CD8-positive, alpha-beta memory T cell (primary cell): Measurements from ENCODE around the gene SLC44A4. TPM values are rescaled to one million over a fixed set of nuclear protein-coding genes. Genes with fewer than 3 reads are reported as not detected.
"Not testable (repeated sequence)": the region's sequence is repeated elsewhere in the genome, so short reads cannot be mapped to it uniquely, and the experiment has no call there.

Experiments used
- CTCF ChIA-PET: fragments of 350-600 bp; sonication (Branson Sonifier 250); formaldehyde crosslinking; loops from one replicate; lab custom pipeline; 2021; ENCODE audit warnings: antibody characterized with exemption; lab: Charles Lee
- POLR2A ChIA-PET: fragments of 350-600 bp; sonication (Branson Sonifier 250); formaldehyde crosslinking; loops from one replicate; lab custom pipeline; 2021; ENCODE audit warnings: antibody characterized with exemption; lab: Charles Lee
- DNase-seq, 5 donors: peaks; one replicate each; pipeline versions ENCODE4 v3.0.0 to v3.0.0-alpha.2; 2020 to 2022; ENCODE audit warnings: mixed read lengths in 1 of 5
- H3K27ac ChIP-seq: one replicate; pipeline ENCODE4 v1.7.0; 2013; ENCODE audit warnings: low read depth, mild to moderate bottlenecking, low read length, moderate library complexity
- H3K27me3 ChIP-seq: 2 replicates; pipeline ENCODE4 v1.7.0; 2013; ENCODE audit warnings: low read length, mild to moderate bottlenecking; ENCODE audit not compliant: insufficient read depth, poor library complexity, severe bottlenecking
- H3K36me3 ChIP-seq: 2 replicates; pipeline ENCODE4 v1.7.0; 2013; ENCODE audit warnings: mild to moderate bottlenecking, low read length, moderate library complexity; ENCODE audit not compliant: insufficient read depth
- H3K4me1 ChIP-seq: 2 replicates; pipeline ENCODE4 v1.7.0; 2013; ENCODE audit warnings: mild to moderate bottlenecking, low read length, moderate library complexity; ENCODE audit not compliant: insufficient read depth
- H3K4me3 ChIP-seq: 2 replicates; pipeline ENCODE4 v1.7.0; 2013; ENCODE audit warnings: mild to moderate bottlenecking, low read length
- H3K9me3 ChIP-seq: 2 replicates; pipeline ENCODE4 v1.7.0; 2013; ENCODE audit warnings: mild to moderate bottlenecking, low read length
- H3K27ac Mint-ChIP-seq, 8 donors: one replicate each; pipeline ENCODE4 v1.8.0; 2020 to 2021; ENCODE audit warnings: mixed read lengths in 8 of 8, mild to moderate bottlenecking in 6 of 8, inconsistent platforms in 3 of 8, moderate library complexity in 3 of 8
- H3K27me3 Mint-ChIP-seq, 2 donors: one replicate each; pipeline ENCODE4 v1.8.0; 2020 to 2021; ENCODE audit warnings: mixed read lengths in 2 of 2, mild to moderate bottlenecking in 1 of 2, moderate library complexity in 1 of 2
- H3K36me3 Mint-ChIP-seq, 3 donors: one replicate each; pipeline ENCODE4 v1.8.0; 2020 to 2021; ENCODE audit warnings: mixed read lengths in 3 of 3, inconsistent platforms in 1 of 3, mild to moderate bottlenecking in 1 of 3
- H3K4me1 Mint-ChIP-seq, 3 donors: one replicate each; pipeline ENCODE4 v1.8.0; 2020 to 2021; ENCODE audit warnings: mixed read lengths in 3 of 3, inconsistent platforms in 1 of 3, mild to moderate bottlenecking in 1 of 3
- H3K4me3 Mint-ChIP-seq, 7 donors: one replicate each; pipeline ENCODE4 v1.8.0; 2020 to 2021; ENCODE audit warnings: mixed read lengths in 7 of 7, mild to moderate bottlenecking in 6 of 7, moderate library complexity in 4 of 7, inconsistent platforms in 2 of 7
- H3K9me3 Mint-ChIP-seq, 5 donors: one replicate each; pipeline ENCODE4 v1.8.0; 2020 to 2022; ENCODE audit warnings: mixed read lengths in 5 of 5, mild to moderate bottlenecking in 3 of 5, moderate library complexity in 2 of 5, inconsistent platforms in 1 of 5
- polyA plus RNA-seq: library from polyadenylated mRNA; unstranded; fragments of 300-500 nt; fragmentation: Illumina TruSeq; gene quantifications from one replicate; pipeline ENCODE4 v1.2.3, GENCODE V29; 2021
- total RNA-seq, 2 experiments: library from RNA; stranded (reverse); gene quantifications; one replicate each; pipeline ENCODE4 v1.2.3, GENCODE V29; 2021

SLC44A4 gene
- total and polyA plus RNA-seq, 3 experiments from 2014 or later, result not detected

DNA sequence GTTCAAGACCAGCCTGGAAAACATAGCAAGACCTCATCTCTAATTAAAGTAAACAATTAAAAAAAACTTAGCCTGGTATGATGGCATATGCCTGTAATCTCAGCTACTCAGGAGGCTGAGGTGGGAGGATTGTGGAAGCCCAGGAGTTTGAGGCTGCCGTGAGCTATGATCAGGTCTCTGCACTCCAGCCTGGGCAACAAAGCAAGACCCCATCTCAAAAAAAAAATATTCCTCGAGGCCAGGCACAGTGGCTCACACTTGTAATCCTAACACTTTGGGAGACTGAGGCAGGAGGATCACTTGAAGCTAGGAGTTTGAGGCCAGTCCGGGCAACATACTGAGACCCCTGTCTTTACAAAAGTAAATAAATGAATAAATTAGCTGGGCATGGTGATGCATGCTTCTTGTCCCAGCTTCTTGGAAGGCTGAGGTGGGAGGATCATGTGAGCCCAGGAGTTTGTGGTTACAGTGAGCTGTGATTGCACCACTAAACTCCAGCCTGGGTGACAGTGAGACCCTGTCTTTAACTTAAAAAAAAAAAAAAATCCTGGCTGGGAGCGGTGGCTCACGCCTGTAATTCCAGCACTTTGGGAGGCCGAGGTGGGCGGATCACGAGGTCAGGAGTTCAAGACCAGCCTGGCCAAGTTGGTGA, 39.4 kb upstream of the SLC44A4 start:
- no peaks in the 10 kb centered on the region for H3K27me3 ChIP-seq
- Mint-ChIP-seq H3K27me3 (peaks cover 2 to 14% of the 10 kb centered on the region in 2 donors), H3K27ac (no peak overlapping the region), H3K9me3 (no peaks in the 10 kb centered on the region), H3K4me1 (no peaks in the 10 kb centered on the region), H3K36me3 (no peaks in the 10 kb centered on the region), H3K4me3 (no peak overlapping the region)
- POLR2A ChIA-PET, result no interaction called here
- no peak overlapping the region for H3K27ac ChIP-seq
- no peaks in the 10 kb centered on the region for H3K36me3 ChIP-seq
- H3K4me1 ChIP-seq, result no peaks in the 10 kb centered on the region
- H3K9me3 ChIP-seq, result no peaks in the 10 kb centered on the region
- H3K4me3 ChIP-seq, result no peak overlapping the region
- DNase-seq, result no peak
- CTCF ChIA-PET, result interaction anchor here (1.1 kb wide), 1 partner anchor 11 kb away, joined by 3 read pairs; no protein-coding TSS in a partner anchor

DNA sequence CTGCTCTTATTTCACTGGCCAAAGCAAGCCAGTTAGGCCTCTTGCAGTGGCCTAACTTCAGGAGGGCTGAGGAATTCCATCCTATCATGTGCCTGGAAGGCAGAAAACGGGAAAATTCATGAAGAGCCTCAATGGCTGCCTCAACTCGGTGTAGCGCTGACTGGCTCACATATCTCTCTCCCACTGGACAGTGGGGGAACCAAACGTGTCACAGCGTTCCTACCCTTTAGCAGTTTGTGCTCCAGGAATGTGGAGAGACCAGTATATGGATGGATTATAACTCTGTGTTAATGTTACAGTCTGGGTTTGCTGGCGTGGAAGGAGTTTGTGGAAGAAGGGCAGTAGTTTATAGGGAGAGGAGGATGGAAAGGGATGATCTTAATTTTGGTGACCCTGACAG, 37.0 kb upstream of the SLC44A4 start:
- no peaks in the 10 kb centered on the region for H3K36me3 ChIP-seq
- no peak overlapping the region for H3K27ac Mint-ChIP-seq
- no peaks in the 10 kb centered on the region for H3K4me1 Mint-ChIP-seq
- DNase-seq, result no peak
- H3K27me3 ChIP-seq, result no peaks in the 10 kb centered on the region
- no peak overlapping the region for H3K4me3 Mint-ChIP-seq
- CTCF ChIA-PET, result no interaction called here
- no peaks in the 10 kb centered on the region for H3K4me1 ChIP-seq
- POLR2A ChIA-PET, result no interaction called here
- peaks cover 7 to 20% of the 10 kb centered on the region in 2 donors for H3K27me3 Mint-ChIP-seq
- H3K27ac ChIP-seq, result no peak overlapping the region
- no peaks in the 10 kb centered on the region for H3K9me3 ChIP-seq
- no peaks in the 10 kb centered on the region for H3K9me3 Mint-ChIP-seq
- no peaks in the 10 kb centered on the region for H3K36me3 Mint-ChIP-seq
- H3K4me3 ChIP-seq, result no peak overlapping the region

DNA sequence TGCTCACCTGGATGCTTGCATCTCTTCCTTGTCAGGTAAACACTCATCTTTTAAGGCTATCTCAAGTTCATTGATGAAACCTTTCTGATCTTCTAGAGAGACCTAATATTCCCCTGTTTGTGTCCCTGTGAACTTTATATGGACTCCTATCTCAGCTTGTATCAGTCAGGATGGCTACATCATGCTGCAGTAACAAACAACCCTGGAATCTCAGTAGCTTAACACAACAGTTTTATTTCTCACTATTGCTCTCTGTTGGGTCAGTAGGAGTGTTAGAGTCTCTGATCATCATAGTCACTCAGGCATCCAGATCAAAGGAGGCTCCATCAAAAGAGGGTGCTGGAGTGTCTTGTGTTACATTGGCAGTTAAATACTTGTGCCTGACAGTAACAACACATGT, 36.6 kb upstream of the SLC44A4 start:
- no peaks in the 10 kb centered on the region for H3K36me3 Mint-ChIP-seq

DNA sequence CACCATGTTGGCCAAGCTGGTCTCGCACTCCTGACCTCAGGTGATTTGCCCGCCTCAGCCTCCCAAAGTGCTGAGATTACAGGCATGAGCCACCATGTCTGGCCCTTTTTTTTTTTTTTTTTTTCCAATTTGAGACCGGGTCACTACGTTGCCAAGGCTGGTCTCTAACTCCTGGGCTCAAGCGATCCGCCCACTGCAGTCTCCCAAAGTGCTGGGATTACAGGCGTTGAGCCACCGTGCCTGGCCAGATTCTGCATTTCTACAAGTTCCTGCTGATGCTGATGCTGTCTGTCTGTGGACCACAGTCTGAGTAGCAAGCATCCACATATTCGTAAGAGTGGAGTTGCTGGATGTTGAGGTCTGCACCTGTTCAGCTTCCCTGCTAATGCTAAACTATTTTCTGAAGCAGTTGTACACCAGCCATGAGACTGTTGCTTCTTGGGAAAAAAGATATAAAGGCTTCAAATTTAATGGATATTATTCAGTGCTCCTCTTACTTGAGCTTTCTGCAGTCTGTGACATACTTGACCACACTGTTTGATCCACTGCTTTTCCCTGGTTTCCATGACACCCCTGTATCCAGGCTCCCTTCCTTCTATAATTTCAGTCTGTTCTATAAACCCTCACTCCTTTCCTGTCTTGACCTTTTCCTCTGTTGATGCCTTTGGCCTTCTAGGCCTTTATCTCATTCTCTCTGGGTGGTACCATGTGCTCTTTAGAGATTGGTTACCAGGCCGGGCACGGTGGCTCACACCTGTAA, 33.2 kb upstream of the SLC44A4 start:
- POLR2A ChIA-PET, result interaction anchor here (0.7 kb wide), 1 partner anchor 491 kb away, joined by 4 read pairs; no protein-coding TSS in a partner anchor
- DNase-seq, result no peak
- no peak overlapping the region for H3K27ac ChIP-seq
- Mint-ChIP-seq H3K4me3 (no peak overlapping the region), H3K4me1 (no peaks in the 10 kb centered on the region), H3K36me3 (no peaks in the 10 kb centered on the region), H3K27me3 (peaks cover 7 to 31% of the 10 kb centered on the region in 2 donors), H3K9me3 (no peaks in the 10 kb centered on the region), H3K27ac (no peak overlapping the region)
- H3K36me3 ChIP-seq, result no peaks in the 10 kb centered on the region
- no peaks in the 10 kb centered on the region for H3K9me3 ChIP-seq
- H3K4me3 ChIP-seq, result no peak overlapping the region
- CTCF ChIA-PET, result no interaction called here
- H3K27me3 ChIP-seq, result no peaks in the 10 kb centered on the region
- no peaks in the 10 kb centered on the region for H3K4me1 ChIP-seq

More for the DNA sequence above, 36.6 kb upstream of the SLC44A4 start:
- DNase-seq, result no peak
- H3K27me3 Mint-ChIP-seq, result peaks cover 7 to 21% of the 10 kb centered on the region in 2 donors
- Histone ChIP-seq H3K36me3 (no peaks in the 10 kb centered on the region), H3K9me3 (no peaks in the 10 kb centered on the region), H3K4me1 (no peaks in the 10 kb centered on the region), H3K27ac (no peak overlapping the region), H3K27me3 (no peaks in the 10 kb centered on the region), H3K4me3 (no peak overlapping the region)
- ChIA-PET CTCF (no interaction called here), POLR2A (no interaction called here)
- H3K9me3 Mint-ChIP-seq, result no peaks in the 10 kb centered on the region
- peak overlapping the region in 1 of 8 donors; percentile 13 for H3K27ac Mint-ChIP-seq
- H3K4me1 Mint-ChIP-seq, result no peaks in the 10 kb centered on the region
- no peak overlapping the region for H3K4me3 Mint-ChIP-seq

DNA sequence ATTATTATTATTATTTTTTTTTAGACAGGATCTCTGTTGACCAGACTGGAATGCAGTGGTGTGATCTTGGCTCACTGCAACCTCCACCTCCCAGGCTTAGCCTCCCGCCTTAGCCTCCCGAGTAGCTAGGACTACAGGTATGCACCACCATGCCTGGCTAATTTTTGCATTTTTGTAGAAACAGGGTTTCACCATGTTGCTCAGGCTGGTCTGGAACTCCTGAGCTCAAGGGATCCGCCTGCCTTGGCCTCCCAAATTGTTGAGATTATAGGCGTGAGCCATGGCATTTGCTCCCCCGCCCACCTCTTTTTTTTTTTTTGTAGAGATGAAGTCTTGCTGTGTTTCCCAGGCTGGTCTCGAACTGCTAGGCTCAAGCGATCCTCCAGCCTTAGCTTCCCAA, 30.5 kb upstream of the SLC44A4 start:
- not testable (repeated sequence) for H3K36me3 ChIP-seq, DNase-seq, H3K4me1 ChIP-seq, H3K9me3 ChIP-seq, H3K4me3 ChIP-seq, H3K36me3 Mint-ChIP-seq, H3K4me3 Mint-ChIP-seq, H3K27ac ChIP-seq, H3K27me3 ChIP-seq, H3K27ac Mint-ChIP-seq, H3K9me3 Mint-ChIP-seq, H3K4me1 Mint-ChIP-seq
- CTCF ChIA-PET, result interaction anchor here (0.7 kb wide), 1 partner anchor 21 kb away, joined by 3 read pairs; no protein-coding TSS in a partner anchor
- POLR2A ChIA-PET, result interaction anchor here (0.6 to 0.7 kb wide), 2 partner anchors 56 to 446 kb away, joined by 3 to 4 read pairs; no protein-coding TSS in a partner anchor
- peaks cover 7 to 22% of the 10 kb centered on the region in 2 donors for H3K27me3 Mint-ChIP-seq

DNA sequence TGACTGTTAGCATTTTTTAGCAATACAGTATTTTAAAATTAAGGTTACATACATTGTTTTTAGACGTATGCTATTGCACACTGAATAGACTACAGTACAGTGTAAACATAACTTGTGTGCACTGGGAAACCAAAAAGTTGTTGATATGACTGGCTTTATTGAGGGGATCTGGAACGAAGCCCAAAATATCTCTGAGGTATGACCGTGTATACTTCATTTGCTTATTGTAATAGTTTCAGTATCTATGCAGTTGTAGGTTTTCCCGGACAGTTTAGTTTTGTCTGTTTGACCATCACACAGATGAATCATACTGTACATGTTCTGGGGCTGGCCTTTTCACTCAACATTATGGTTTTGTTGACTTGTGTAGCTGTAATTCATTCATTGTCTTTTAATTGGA, 30.0 kb upstream of the SLC44A4 start:
- H3K4me1 Mint-ChIP-seq, result peaks cover 0 to under 1% (median 0%) of the 10 kb centered on the region in 3 donors
- no peak overlapping the region for H3K27ac ChIP-seq
- H3K9me3 Mint-ChIP-seq, result no peaks in the 10 kb centered on the region
- DNase-seq, result no peak
- H3K4me3 Mint-ChIP-seq, result no peak overlapping the region
- no peaks in the 10 kb centered on the region for H3K9me3 ChIP-seq
- POLR2A ChIA-PET, result no interaction called here
- CTCF ChIA-PET, result interaction anchor here (0.7 to 1.5 kb wide), 2 partner anchors 20 to 43 kb away, joined by 3 to 4 read pairs; no protein-coding TSS in a partner anchor
- H3K4me1 ChIP-seq, result no peaks in the 10 kb centered on the region
- H3K27me3 ChIP-seq, result no peaks in the 10 kb centered on the region
- H3K36me3 ChIP-seq, result no peaks in the 10 kb centered on the region
- peaks cover 6 to 22% of the 10 kb centered on the region in 2 donors for H3K27me3 Mint-ChIP-seq
- H3K36me3 Mint-ChIP-seq, result no peaks in the 10 kb centered on the region
- H3K27ac Mint-ChIP-seq, result peak overlapping the region in 1 of 8 donors; percentile 33
- no peak overlapping the region for H3K4me3 ChIP-seq

DNA sequence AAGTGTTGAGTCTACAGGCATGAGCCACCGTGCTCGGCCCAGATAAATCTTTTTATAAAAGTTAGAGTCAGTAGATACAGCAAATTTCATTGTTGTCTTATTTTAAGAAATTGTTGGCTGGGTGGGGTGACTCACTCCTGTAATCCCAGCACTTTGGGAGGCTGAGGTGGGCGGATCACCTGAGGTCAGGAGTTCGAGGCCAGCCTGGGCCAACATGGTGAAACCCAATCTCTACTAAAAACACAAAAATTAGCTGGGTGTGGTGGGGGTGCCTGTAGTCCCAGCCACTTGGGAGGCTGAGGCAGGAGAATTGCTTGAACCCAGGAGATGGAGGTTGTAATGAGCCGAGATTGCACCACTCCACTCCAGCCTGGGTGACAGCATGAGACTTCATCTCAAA, 29.5 kb upstream of the SLC44A4 start:
- POLR2A ChIA-PET, DNase-seq, H3K4me1 Mint-ChIP-seq, H3K9me3 ChIP-seq, H3K4me1 ChIP-seq, H3K4me3 Mint-ChIP-seq, H3K36me3 ChIP-seq, H3K27ac ChIP-seq, H3K9me3 Mint-ChIP-seq, H3K36me3 Mint-ChIP-seq, H3K4me3 ChIP-seq, H3K27me3 ChIP-seq: not testable (repeated sequence)
- CTCF ChIA-PET, result interaction anchor here (0.8 to 1.5 kb wide), 3 partner anchors 10 to 46 kb away, joined by 3 to 4 read pairs (median 3); no protein-coding TSS in a partner anchor
- Mint-ChIP-seq H3K27me3 (peaks cover 4 to 22% of the 10 kb centered on the region in 2 donors), H3K27ac (peak overlapping the region in 1 of 8 donors; percentile 33)
